HCT116 (cell line): ENCODE data around the gene FAM193B. TPM values are rescaled to one million over a fixed set of nuclear protein-coding genes. Genes with fewer than 3 reads are reported as not detected.

Experiments used
- ATAC-seq: fragments of 200-7000 bp; cut with Tn5 transposase; 2 replicates; pipeline ENCODE4 v1.9.1; 2020; ENCODE audit warnings: mild to moderate bottlenecking, moderate library complexity
- BruUV-seq: library from RNA; stranded (reverse); fragments of 400-500 nt; replicated peaks from 2 replicates; lab custom pipeline; 2021; lab: Mats Ljungman, UMichigan
- CTCF ChIA-PET: fragments of 300-600 bp; sonication (Branson Sonifier 250); formaldehyde crosslinking; loops from one replicate; lab custom pipeline; 2021; ENCODE audit warnings: antibody characterized with exemption; lab: Charles Lee
- POLR2A ChIA-PET: fragments of 300-600, 350-600 bp; sonication (Branson Sonifier 250); formaldehyde crosslinking; loops from one replicate; lab custom pipeline; 2021; ENCODE audit warnings: antibody characterized with exemption; lab: Charles Lee
- RAD21 ChIA-PET, 2 experiments: fragments of 300-600 bp; sonication (Branson Sonifier 250); formaldehyde crosslinking; loops; one replicate each; lab custom pipeline; 2023; ENCODE audit warnings: low total read pairs in 2 of 2; ENCODE audit not compliant: uncharacterized antibody in 2 of 2, unreplicated experiment in 2 of 2, low non-redundant PET in 1 of 2; lab: Charles Lee
- DNase-seq: peaks from one replicate; pipeline ENCODE4 v3.0.0-alpha.2; 2010; ENCODE audit warnings: low read depth, low spot score
- H2AFZ ChIP-seq: fragments of 200-600 bp; shearing (Covaris generic), sonication (generic); 2 replicates; pipeline ENCODE4 v1.6.1; 2017; ENCODE audit warnings: low read depth, mixed run types, mixed read lengths, antibody characterized with exemption, low read length; ENCODE audit not compliant: poor library complexity, severe bottlenecking
- H3K27ac ChIP-seq: 2 replicates; pipeline ENCODE4 v1.5.1; 2012; ENCODE audit warnings: low read depth, low read length
- H3K27me3 ChIP-seq: fragments of 200-600 bp; sonication (generic); 2 replicates; pipeline ENCODE4 v1.6.1; 2016; ENCODE audit warnings: mixed run types, low read length, mixed read lengths; ENCODE audit not compliant: insufficient read depth
- H3K36me3 ChIP-seq, 2 experiments: fragments of 200-500 bp in 1 of 2; fragments of 200-600 bp in 1 of 2; sonication (Bioruptor generic) in 1 of 2; sonication (generic) in 1 of 2; 2 replicates each; pipeline versions ENCODE4 v1.5.1 to v1.6.1; 2014 to 2016; ENCODE audit warnings: low read length in 2 of 2, inconsistent platforms in 1 of 2, mixed read lengths in 1 of 2, mixed run types in 1 of 2; ENCODE audit not compliant: insufficient read depth in 2 of 2, control insufficient read depth in 1 of 2
- H3K4me1 ChIP-seq, 2 experiments: fragments of 200-600 bp in 1 of 2; sonication (generic) in 1 of 2; 2 replicates each; pipeline versions ENCODE4 v1.5.1 to v1.6.1; 2012 to 2017; ENCODE audit warnings: low read length in 2 of 2, inconsistent platforms in 1 of 2, mild to moderate bottlenecking in 1 of 2, mixed read lengths in 1 of 2, mixed run types in 1 of 2, moderate library complexity in 1 of 2; ENCODE audit not compliant: insufficient read depth in 2 of 2, control insufficient read depth in 1 of 2
- H3K4me2 ChIP-seq: fragments of 200-600 bp; sonication (generic); 2 replicates; pipeline ENCODE4 v1.6.1; 2017; ENCODE audit warnings: mixed run types, low read length, mixed read lengths
- H3K4me3 ChIP-seq, 2 experiments: fragments of 200-600 bp in 1 of 2; sonication (generic) in 1 of 2; replicated peaks in 1 of 2; 2 replicates each; pipeline ENCODE4 v1.5.1; 2011 to 2016; ENCODE audit warnings: low read length in 2 of 2, control low read depth in 1 of 2, low read depth in 1 of 2, mild to moderate bottlenecking in 1 of 2, mixed read lengths in 1 of 2, mixed run types in 1 of 2
- H3K79me2 ChIP-seq: fragments of 200-600 bp; sonication (generic); 2 replicates; pipeline ENCODE4 v1.6.1; 2017; ENCODE audit warnings: mild to moderate bottlenecking, mixed run types, low read length, moderate library complexity, mixed read lengths; ENCODE audit not compliant: insufficient read depth
- H3K9ac ChIP-seq: fragments of 200-600 bp; sonication (generic); 2 replicates; pipeline ENCODE4 v1.6.1; 2016; ENCODE audit warnings: low read length, mixed read lengths
- H3K9me2 ChIP-seq: fragments of 200-600 bp; sonication (generic), shearing (Covaris generic); 2 replicates; pipeline ENCODE4 v1.6.1; 2017; ENCODE audit warnings: mixed run types, mild to moderate bottlenecking, moderate library complexity; ENCODE audit not compliant: insufficient read depth
- H3K9me3 ChIP-seq, 2 experiments: fragments of 200-500 bp in 1 of 2; fragments of 200-600 bp in 1 of 2; sonication (Bioruptor generic) in 1 of 2; sonication (generic) in 1 of 2; 2 replicates each; pipeline ENCODE4 v1.6.1; 2014 to 2017; ENCODE audit warnings: low read length in 2 of 2, mixed read lengths in 2 of 2, inconsistent platforms in 1 of 2, low read depth in 1 of 2, mild to moderate bottlenecking in 1 of 2, mixed run types in 1 of 2, moderate library complexity in 1 of 2; ENCODE audit not compliant: control insufficient read depth in 1 of 2, insufficient read depth in 1 of 2
- H4K20me1 ChIP-seq: fragments of 200-600 bp; sonication (generic), shearing (Covaris generic); 2 replicates; pipeline ENCODE4 v1.6.1; 2017; ENCODE audit warnings: mixed run types, mild to moderate bottlenecking, moderate library complexity; ENCODE audit not compliant: insufficient read depth
- EGR1 ChIP-seq: IDR thresholded peaks from 2 replicates; pipeline ENCODE4 v1.6.1; 2012; ENCODE audit warnings: low read depth
- ELF1 ChIP-seq: IDR thresholded peaks from 2 replicates; pipeline ENCODE4 v1.6.1; 2012; ENCODE audit warnings: low read depth, borderline replicate concordance
- EZH2 ChIP-seq: fragments of 200-600 bp; sonication (generic); IDR thresholded peaks from 2 replicates; pipeline ENCODE4 v1.6.1; 2017; ENCODE audit warnings: antibody characterized with exemption, mixed run types
- FOSL1 ChIP-seq: IDR thresholded peaks from 2 replicates; pipeline ENCODE4 v1.6.1; 2012; ENCODE audit warnings: low read depth
- JUND ChIP-seq: IDR thresholded peaks from 2 replicates; pipeline ENCODE4 v1.6.1; 2012
- POLR2AphosphoS5 ChIP-seq: IDR thresholded peaks from 2 replicates; pipeline ENCODE4 v1.6.1; 2011; ENCODE audit warnings: mild to moderate bottlenecking, low read depth, low read length, moderate library complexity
- SIN3A ChIP-seq: IDR thresholded peaks from 2 replicates; pipeline ENCODE4 v1.6.1; 2012; ENCODE audit warnings: low read depth
- SRF ChIP-seq: IDR thresholded peaks from 2 replicates; pipeline ENCODE4 v1.6.1; 2012; ENCODE audit warnings: low read depth
- TCF7L2 ChIP-seq: IDR thresholded peaks from 2 replicates; pipeline ENCODE4 v1.7.0; 2011; ENCODE audit warnings: borderline replicate concordance, inconsistent platforms; ENCODE audit not compliant: insufficient read depth, insufficient read length; ENCODE audit errors: extremely low read depth
- YY1 ChIP-seq: IDR thresholded peaks from 2 replicates; pipeline ENCODE4 v1.6.1; 2011; ENCODE audit warnings: low read length, low read depth, moderate library complexity, mild to moderate bottlenecking; ENCODE audit not compliant: insufficient replicate concordance; ENCODE audit errors: extremely low read depth
- ZNF274 ChIP-seq: fragments of 200-500 bp; sonication (Bioruptor generic); IDR thresholded peaks from 2 replicates; pipeline ENCODE4 v1.6.1; 2014; ENCODE audit warnings: mild to moderate bottlenecking, low read depth, low read length, inconsistent platforms
- intact Hi-C: fragments of 100-400 bp; cut with micrococcal nuclease; formaldehyde crosslinking; loops from 2 replicates; pipeline ENCODE4 v1.10.0; 2022
- total RNA-seq: library from RNA; stranded (reverse); gene quantifications from one replicate; pipeline ENCODE4 v1.2.1, GENCODE V29; 2021; ENCODE audit not compliant: unreplicated experiment
- TF ChIP-seq, protein P1 (sequence below): IDR thresholded peaks from 2 replicates; pipeline ENCODE4 v1.6.1; 2012; ENCODE audit warnings: low read depth
- TF ChIP-seq, protein P2 (sequence below), 3 experiments: fragments of 200-600 bp in 1 of 3; sonication (generic) in 1 of 3; IDR thresholded peaks in 2 of 3; conservative IDR thresholded peaks in 1 of 3; 2 replicates each; pipeline ENCODE4 v1.5.1; 2012 to 2017; ENCODE audit warnings: low read depth in 2 of 3, low read length in 2 of 3, antibody characterized with exemption in 1 of 3, borderline replicate concordance in 1 of 3, control low read depth in 1 of 3, mild to moderate bottlenecking in 1 of 3, mixed read lengths in 1 of 3, mixed run types in 1 of 3, moderate library complexity in 1 of 3; ENCODE audit not compliant: insufficient read depth in 1 of 3

The FAM193B gene
- total RNA-seq, 1 experiment from 2014 or later, result 54.0 TPM

DNA sequence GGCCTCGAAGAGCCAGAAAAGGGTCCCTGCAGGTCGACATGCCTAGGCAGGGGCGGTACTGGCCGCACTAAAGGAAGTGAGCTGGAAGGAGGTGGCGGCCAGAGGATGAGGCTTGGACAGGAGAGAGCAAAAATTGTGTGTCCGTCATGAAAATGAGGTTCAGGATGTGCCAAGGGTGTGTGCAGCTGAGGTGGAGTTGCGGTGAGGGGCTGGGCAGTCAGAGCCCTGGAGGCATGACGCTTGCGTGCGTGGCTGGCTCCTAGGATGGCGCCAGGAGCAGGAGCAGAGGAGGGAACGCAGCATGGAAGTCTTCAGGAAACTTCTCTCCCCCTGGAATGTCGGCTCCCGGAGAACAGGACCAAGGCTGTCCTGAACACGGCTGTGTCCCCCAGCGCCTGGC lies 51.5 kb downstream of the FAM193B start (continued):
- TF ChIP-seq, protein P1, sequence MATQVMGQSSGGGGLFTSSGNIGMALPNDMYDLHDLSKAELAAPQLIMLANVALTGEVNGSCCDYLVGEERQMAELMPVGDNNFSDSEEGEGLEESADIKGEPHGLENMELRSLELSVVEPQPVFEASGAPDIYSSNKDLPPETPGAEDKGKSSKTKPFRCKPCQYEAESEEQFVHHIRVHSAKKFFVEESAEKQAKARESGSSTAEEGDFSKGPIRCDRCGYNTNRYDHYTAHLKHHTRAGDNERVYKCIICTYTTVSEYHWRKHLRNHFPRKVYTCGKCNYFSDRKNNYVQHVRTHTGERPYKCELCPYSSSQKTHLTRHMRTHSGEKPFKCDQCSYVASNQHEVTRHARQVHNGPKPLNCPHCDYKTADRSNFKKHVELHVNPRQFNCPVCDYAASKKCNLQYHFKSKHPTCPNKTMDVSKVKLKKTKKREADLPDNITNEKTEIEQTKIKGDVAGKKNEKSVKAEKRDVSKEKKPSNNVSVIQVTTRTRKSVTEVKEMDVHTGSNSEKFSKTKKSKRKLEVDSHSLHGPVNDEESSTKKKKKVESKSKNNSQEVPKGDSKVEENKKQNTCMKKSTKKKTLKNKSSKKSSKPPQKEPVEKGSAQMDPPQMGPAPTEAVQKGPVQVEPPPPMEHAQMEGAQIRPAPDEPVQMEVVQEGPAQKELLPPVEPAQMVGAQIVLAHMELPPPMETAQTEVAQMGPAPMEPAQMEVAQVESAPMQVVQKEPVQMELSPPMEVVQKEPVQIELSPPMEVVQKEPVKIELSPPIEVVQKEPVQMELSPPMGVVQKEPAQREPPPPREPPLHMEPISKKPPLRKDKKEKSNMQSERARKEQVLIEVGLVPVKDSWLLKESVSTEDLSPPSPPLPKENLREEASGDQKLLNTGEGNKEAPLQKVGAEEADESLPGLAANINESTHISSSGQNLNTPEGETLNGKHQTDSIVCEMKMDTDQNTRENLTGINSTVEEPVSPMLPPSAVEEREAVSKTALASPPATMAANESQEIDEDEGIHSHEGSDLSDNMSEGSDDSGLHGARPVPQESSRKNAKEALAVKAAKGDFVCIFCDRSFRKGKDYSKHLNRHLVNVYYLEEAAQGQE, result no peak
- no peak for TF ChIP-seq ZNF274
- TF ChIP-seq, all 23 proteins: peak for 0

DNA sequence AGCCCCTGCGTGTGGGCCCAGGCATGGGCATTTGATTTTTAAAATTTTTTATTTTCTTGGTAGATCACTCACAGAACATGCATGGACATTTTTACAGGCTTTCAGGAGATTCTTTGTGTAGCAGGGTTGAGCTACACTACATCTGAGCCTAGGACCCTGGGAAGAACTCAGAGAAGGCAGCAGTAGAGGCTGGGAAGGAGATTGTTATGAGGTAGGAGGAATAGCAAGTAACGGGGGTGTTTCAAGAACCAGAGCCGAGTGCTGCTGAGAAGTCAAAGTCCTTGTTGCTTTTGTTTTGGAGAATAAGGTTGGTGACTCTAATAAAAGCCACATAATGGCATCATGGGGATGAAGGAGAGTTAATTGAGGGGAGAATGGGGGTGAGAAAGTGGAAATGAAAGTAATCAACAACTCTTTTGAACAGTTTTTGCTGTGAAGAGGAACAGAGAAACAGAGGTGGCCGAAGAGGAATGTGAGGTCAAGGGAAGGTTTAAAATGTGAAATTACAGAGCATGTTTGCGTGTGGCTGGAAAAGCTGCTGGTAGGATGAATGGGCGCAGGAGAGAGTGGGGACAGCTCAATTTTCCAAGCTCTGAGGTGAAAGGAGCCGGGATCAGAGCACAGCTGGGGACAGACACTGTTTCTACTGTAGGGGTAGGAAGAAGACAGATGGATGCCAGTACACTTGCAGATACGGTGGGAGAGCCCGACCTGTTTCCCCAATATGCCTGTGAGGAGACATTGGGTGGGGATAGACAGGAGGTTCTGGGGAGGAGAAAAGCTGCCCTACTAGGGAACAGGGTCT lies 52.3 kb downstream of the FAM193B start:
- POLR2A ChIA-PET, result no interaction called here
- intact Hi-C loops, result loop anchor here (1.0 to 5.0 kb wide), 3 partner anchors 112 to 387 kb away; partner anchors contain the start of genes PRELID1 and RAB24
- no peak for TF ChIP-seq SIN3A
- no peak for TF ChIP-seq TCF7L2
- no peak for TF ChIP-seq EZH2
- no peak for TF ChIP-seq SRF
- TF ChIP-seq JUND, result no peak
- no peak for TF ChIP-seq ELF1
- TF ChIP-seq EGR1, result no peak
- TF ChIP-seq FOSL1, result no peak
- TF ChIP-seq POLR2AphosphoS5, result no peak
- no peak for TF ChIP-seq ZNF274
- no peak for TF ChIP-seq YY1
- TF ChIP-seq, protein P1, result no peak
- TF ChIP-seq, protein P2, sequence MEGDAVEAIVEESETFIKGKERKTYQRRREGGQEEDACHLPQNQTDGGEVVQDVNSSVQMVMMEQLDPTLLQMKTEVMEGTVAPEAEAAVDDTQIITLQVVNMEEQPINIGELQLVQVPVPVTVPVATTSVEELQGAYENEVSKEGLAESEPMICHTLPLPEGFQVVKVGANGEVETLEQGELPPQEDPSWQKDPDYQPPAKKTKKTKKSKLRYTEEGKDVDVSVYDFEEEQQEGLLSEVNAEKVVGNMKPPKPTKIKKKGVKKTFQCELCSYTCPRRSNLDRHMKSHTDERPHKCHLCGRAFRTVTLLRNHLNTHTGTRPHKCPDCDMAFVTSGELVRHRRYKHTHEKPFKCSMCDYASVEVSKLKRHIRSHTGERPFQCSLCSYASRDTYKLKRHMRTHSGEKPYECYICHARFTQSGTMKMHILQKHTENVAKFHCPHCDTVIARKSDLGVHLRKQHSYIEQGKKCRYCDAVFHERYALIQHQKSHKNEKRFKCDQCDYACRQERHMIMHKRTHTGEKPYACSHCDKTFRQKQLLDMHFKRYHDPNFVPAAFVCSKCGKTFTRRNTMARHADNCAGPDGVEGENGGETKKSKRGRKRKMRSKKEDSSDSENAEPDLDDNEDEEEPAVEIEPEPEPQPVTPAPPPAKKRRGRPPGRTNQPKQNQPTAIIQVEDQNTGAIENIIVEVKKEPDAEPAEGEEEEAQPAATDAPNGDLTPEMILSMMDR (IDR thresholded peaks at IDR 0.05 in 2 of 3, conservative IDR thresholded peaks at IDR 0.05 in 1 of 3; ENCODE audit: borderline replicate concordance in 1 of 3, insufficient read depth in 1 of 3, low read depth in 2 of 3, low read length in 2 of 3), result no peak

More for the DNA sequence above, 52.3 kb downstream of the FAM193B start:
- Histone ChIP-seq H3K36me3 (no peaks in the 10 kb centered on the region), H3K4me1 (peaks cover 8 to 21% of the 10 kb centered on the region in 2 experiments; a peak in 3 of 4 replicates), H4K20me1 (no peaks in the 10 kb centered on the region), H3K4me3 (no peak overlapping the region), H3K9me3 (no peaks in the 10 kb centered on the region), H3K27me3 (no peaks in the 10 kb centered on the region), H3K4me2 (no peak overlapping the region), H3K9me2 (no peaks in the 10 kb centered on the region), H3K79me2 (peaks cover 2% of the 10 kb centered on the region), H2AFZ (no peak overlapping the region), H3K9ac (no peak overlapping the region), H3K27ac (no peak overlapping the region)
- BruUV-seq, result no TSS peak
- ChIA-PET RAD21 (interaction anchor here in 1 of 2 experiments (1.8 kb wide), 1 partner anchor 112 kb away, joined by 5 read pairs; no protein-coding TSS in a partner anchor), CTCF (interaction anchor here (0.8 to 2.0 kb wide), 8 partner anchors 10 to 388 kb away, joined by 3 to 17 read pairs (median 6); partner anchors contain the start of gene DDX41)
- DNase-seq (no peak), ATAC-seq (no peak)
